Naive thymus-derived CD4-positive, alpha-beta T cell (primary cell): Measurements from ENCODE around the gene KCNAB1. TPM values are rescaled to one million over a fixed set of nuclear protein-coding genes. Genes with fewer than 3 reads are reported as not detected.

Experiments
- ATAC-seq: fragments of 150-1000 bp; cut with Tn5 transposase; 2 replicates; pipeline ENCODE4 v1.10.0; 2021; ENCODE audit warnings: mild to moderate bottlenecking, moderate library complexity
- CTCF ChIA-PET: fragments of 350-600 bp; sonication (Branson Sonifier 250); formaldehyde crosslinking; loops from one replicate; lab custom pipeline; 2021; ENCODE audit warnings: antibody characterized with exemption; lab: Charles Lee
- POLR2A ChIA-PET: fragments of 350-600 bp; sonication (Branson Sonifier 250); formaldehyde crosslinking; loops from one replicate; lab custom pipeline; 2021; ENCODE audit warnings: antibody characterized with exemption, inconsistent platforms; lab: Charles Lee
- DNase-seq, 9 donors: peaks; one replicate each; pipeline versions ENCODE4 v3.0.0 to v3.0.0-alpha.2; 2020 to 2022; ENCODE audit warnings: mixed read lengths in 1 of 9
- H3K27ac ChIP-seq: one replicate; pipeline ENCODE4 v1.7.0; 2013; ENCODE audit warnings: mild to moderate bottlenecking, low read depth, low read length, moderate library complexity
- H3K27me3 ChIP-seq, 2 donors: one replicate each; pipeline ENCODE4 v1.7.0; 2013; ENCODE audit warnings: low read length in 2 of 2, mild to moderate bottlenecking in 2 of 2, moderate library complexity in 2 of 2; ENCODE audit not compliant: control insufficient read depth in 2 of 2, insufficient read depth in 2 of 2
- H3K36me3 ChIP-seq, 3 experiments: 1 replicate in 2 of 3; 2 replicates in 1 of 3; pipeline ENCODE4 v1.7.0; 2013; ENCODE audit warnings: low read length in 3 of 3, mild to moderate bottlenecking in 3 of 3, moderate library complexity in 1 of 3; ENCODE audit not compliant: insufficient read depth in 3 of 3, control insufficient read depth in 2 of 3
- H3K4me1 ChIP-seq, 2 donors: one replicate each; pipeline ENCODE4 v1.7.0; 2013; ENCODE audit warnings: low read length in 2 of 2, mild to moderate bottlenecking in 2 of 2, moderate library complexity in 1 of 2; ENCODE audit not compliant: control insufficient read depth in 2 of 2, insufficient read depth in 2 of 2
- H3K4me3 ChIP-seq: 2 replicates; pipeline ENCODE4 v1.7.0; 2013; ENCODE audit warnings: mild to moderate bottlenecking, low read length
- H3K9me3 ChIP-seq, 3 experiments: 1 replicate in 2 of 3; 2 replicates in 1 of 3; pipeline ENCODE4 v1.7.0; 2013; ENCODE audit warnings: low read length in 3 of 3; ENCODE audit not compliant: control insufficient read depth in 2 of 3
- H3K27ac Mint-ChIP-seq, 9 donors: one replicate each; pipeline ENCODE4 v1.8.0; 2020 to 2022; ENCODE audit warnings: mixed read lengths in 9 of 9, mild to moderate bottlenecking in 8 of 9, moderate library complexity in 5 of 9, inconsistent platforms in 2 of 9
- H3K27me3 Mint-ChIP-seq, 5 donors: one replicate each; pipeline ENCODE4 v1.8.0; 2021 to 2022; ENCODE audit warnings: mixed read lengths in 5 of 5, mild to moderate bottlenecking in 1 of 5
- H3K36me3 Mint-ChIP-seq, 5 donors: one replicate each; pipeline ENCODE4 v1.8.0; 2020 to 2022; ENCODE audit warnings: mixed read lengths in 5 of 5, mild to moderate bottlenecking in 3 of 5, inconsistent platforms in 1 of 5
- H3K4me1 Mint-ChIP-seq, 7 donors: one replicate each; pipeline ENCODE4 v1.8.0; 2020 to 2022; ENCODE audit warnings: mixed read lengths in 7 of 7, mild to moderate bottlenecking in 3 of 7, inconsistent platforms in 1 of 7
- H3K4me3 Mint-ChIP-seq, 10 donors: one replicate each; pipeline ENCODE4 v1.8.0; 2020 to 2022; ENCODE audit warnings: mild to moderate bottlenecking in 10 of 10, mixed read lengths in 10 of 10, moderate library complexity in 6 of 10, inconsistent platforms in 2 of 10
- H3K9me3 Mint-ChIP-seq, 11 donors: one replicate each; pipeline ENCODE4 v1.8.0; 2020 to 2022; ENCODE audit warnings: mixed read lengths in 11 of 11, mild to moderate bottlenecking in 4 of 11, inconsistent platforms in 1 of 11, moderate library complexity in 1 of 11
- intact Hi-C, 2 donors: fragments of 100-400 bp; cut with micrococcal nuclease; formaldehyde crosslinking; loops; one replicate each; pipeline ENCODE4 v1.15.1; 2023
- polyA plus RNA-seq, 2 donors: library from polyadenylated mRNA; unstranded; fragments of 300-500 nt; fragmentation: Illumina TruSeq; gene quantifications; one replicate each; pipeline ENCODE4 v1.2.3, GENCODE V29; 2021
- total RNA-seq, 6 experiments: library from RNA in 5 of 6; stranded (reverse) in 5 of 6; gene quantifications; 1 replicate in 5 of 6; 2 replicates in 1 of 6; pipeline ENCODE4 v1.2.3 and lab custom pipeline; 2021 to 2026

KCNAB1 gene
- total and polyA plus RNA-seq, 7 experiments from 2014 or later: 0.09 to 0.17 TPM; not detected in 5

DNA sequence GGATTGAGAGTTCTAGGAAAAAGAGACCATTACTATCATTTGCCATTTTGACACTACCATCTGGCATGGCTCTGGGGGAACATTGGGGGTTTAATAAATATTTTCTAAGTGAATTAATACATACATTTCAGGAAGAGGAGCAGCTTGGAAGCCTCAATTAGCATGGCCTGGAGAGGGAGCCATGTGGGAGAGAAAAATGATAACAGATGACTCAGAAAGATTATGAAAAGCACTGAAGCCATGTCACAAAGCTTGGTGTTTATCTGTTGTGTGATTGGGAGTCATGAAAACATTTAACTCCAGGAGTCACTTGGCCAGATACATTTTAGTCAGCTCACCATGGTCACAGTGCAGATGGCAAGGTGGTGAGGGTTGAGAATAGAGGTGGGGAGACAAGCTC lies 313.5 kb downstream of the KCNAB1 start:
- H3K36me3 ChIP-seq: no peaks in the 10 kb centered on the region
- no peaks in the 10 kb centered on the region for H3K4me1 Mint-ChIP-seq
- intact Hi-C loops: no loop called here
- no peak for ATAC-seq
- H3K27ac ChIP-seq: no peak overlapping the region
- ChIA-PET POLR2A (no interaction called here), CTCF (no interaction called here)
- no peak overlapping the region for H3K4me3 ChIP-seq
- no peak overlapping the region for H3K27ac Mint-ChIP-seq
- H3K9me3 ChIP-seq: no peaks in the 10 kb centered on the region
- H3K36me3 Mint-ChIP-seq: no peaks in the 10 kb centered on the region
- no peaks in the 10 kb centered on the region for H3K27me3 ChIP-seq
- no peaks in the 10 kb centered on the region for H3K4me1 ChIP-seq
- H3K9me3 Mint-ChIP-seq: peaks cover 0 to 2% (median 0%) of the 10 kb centered on the region in 11 donors
- peaks cover 12 to 35% (median 17%) of the 10 kb centered on the region in 5 donors for H3K27me3 Mint-ChIP-seq
- DNase-seq: no peak
- H3K4me3 Mint-ChIP-seq: no peak overlapping the region

DNA sequence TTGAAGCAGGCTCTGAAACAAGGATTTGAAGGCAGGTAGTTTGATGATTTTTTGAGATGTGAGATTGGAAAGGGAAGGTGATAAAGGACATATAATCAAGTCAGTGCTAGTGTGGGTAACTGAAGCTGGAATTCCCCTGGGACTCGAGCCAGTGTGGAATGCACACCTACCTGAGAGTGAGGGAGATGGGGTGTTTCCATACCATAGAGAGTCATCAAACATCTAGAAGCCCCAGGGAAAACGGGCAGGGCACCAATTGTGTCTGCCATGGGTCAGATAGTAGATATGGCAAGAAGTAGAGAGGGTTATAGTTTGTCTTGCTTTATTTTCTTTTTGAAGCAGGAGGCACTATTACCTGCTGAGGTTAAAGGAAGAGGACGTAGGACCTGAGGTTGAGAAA lies 314.5 kb downstream of the KCNAB1 start:
- peaks cover 0 to 2% (median 0%) of the 10 kb centered on the region in 11 donors for H3K9me3 Mint-ChIP-seq
- Histone ChIP-seq H3K27ac (no peak overlapping the region), H3K36me3 (no peaks in the 10 kb centered on the region), H3K27me3 (no peaks in the 10 kb centered on the region), H3K4me1 (no peaks in the 10 kb centered on the region), H3K4me3 (no peak overlapping the region), H3K9me3 (no peaks in the 10 kb centered on the region)
- H3K4me3 Mint-ChIP-seq: no peak overlapping the region
- H3K27ac Mint-ChIP-seq: no peak overlapping the region
- intact Hi-C loops: no loop called here
- CTCF ChIA-PET: no interaction called here
- DNase-seq (no peak), ATAC-seq (no peak)
- H3K4me1 Mint-ChIP-seq: no peaks in the 10 kb centered on the region
- peaks cover 13 to 43% (median 25%) of the 10 kb centered on the region in 5 donors for H3K27me3 Mint-ChIP-seq
- POLR2A ChIA-PET: no interaction called here
- no peaks in the 10 kb centered on the region for H3K36me3 Mint-ChIP-seq

DNA sequence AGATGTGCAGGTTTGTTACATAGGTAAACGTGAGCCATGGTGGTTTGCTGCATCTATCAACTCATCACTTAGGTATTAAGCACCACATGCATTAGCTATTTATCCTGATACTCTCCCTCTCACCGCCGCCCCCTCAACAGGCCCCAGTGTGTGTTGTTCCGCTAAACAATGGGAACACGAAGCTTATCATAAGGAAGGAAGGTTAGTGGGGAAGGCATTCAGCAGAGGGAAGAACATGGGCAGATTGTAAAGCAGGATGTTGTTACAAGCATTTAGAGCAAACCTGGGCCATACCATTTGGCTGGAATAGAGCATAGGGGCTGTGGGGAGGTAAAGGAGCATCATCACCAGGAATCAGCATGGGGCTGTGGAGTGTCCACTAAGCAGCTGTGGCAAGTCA lies 322.7 kb downstream of the KCNAB1 start:
- ChIA-PET CTCF (interaction anchor here (1.2 to 1.5 kb wide), 2 partner anchors 14 to 67 kb away, joined by 3 read pairs; no protein-coding TSS in a partner anchor), POLR2A (no interaction called here)
- H3K4me1 ChIP-seq: no peaks in the 10 kb centered on the region
- DNase-seq (no peak), ATAC-seq (no peak)
- no peak overlapping the region for H3K27ac ChIP-seq
- H3K27me3 Mint-ChIP-seq: peaks cover 9 to 53% (median 13%) of the 10 kb centered on the region in 5 donors
- no peaks in the 10 kb centered on the region for H3K9me3 Mint-ChIP-seq
- H3K9me3 ChIP-seq: no peaks in the 10 kb centered on the region
- no peak overlapping the region for H3K4me3 Mint-ChIP-seq
- H3K36me3 ChIP-seq: no peaks in the 10 kb centered on the region
- H3K4me3 ChIP-seq: no peak overlapping the region
- intact Hi-C loops: no loop called here
- H3K27me3 ChIP-seq: no peaks in the 10 kb centered on the region
- peaks cover 0 to 2% (median 0%) of the 10 kb centered on the region in 7 donors for H3K4me1 Mint-ChIP-seq
- no peak overlapping the region for H3K27ac Mint-ChIP-seq
- no peaks in the 10 kb centered on the region for H3K36me3 Mint-ChIP-seq

DNA sequence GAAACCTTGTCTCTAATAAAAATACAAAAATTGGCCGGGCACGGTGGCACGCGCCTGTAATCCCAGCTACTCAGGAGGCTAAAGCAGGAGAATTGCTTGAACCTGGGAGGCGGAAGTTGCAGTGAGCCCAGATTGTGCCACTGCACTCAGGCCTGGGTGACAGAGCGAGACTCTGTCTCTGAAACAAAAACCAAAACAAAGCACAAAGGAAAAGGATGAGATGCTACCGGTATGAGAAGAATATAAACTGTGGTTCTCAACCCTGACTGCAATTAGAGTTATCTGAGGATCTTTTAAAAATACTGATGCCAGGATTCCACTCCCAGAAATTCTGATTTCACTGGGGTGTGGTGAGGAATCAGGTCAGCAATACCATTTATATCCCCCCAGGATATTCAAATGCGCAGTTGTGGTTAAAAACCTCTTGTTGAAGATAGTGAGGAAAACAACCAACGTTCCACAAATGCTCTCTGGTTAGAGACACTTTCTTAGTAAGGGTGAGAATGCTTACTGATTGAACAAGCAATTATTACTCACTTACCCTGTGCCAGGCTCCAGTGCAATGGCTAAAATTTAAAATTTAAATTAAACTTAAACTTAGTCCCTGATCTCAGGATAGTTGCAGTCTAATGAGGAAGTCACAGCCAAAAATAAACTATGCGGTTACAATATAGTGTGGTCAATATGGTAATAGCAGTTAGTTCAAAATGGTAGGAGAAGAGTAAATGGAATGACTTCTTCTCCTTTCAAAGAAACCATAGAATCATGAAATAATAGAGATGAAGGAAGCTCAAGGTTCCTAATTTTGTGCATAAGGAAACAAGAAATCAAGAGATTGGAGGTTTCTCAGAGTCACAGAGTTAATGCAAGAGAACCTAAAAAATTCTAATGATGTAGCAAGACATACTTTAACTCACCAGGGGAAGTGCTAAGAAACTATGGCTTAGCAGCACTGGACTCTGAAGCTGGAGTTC lies 325.0 kb downstream of the KCNAB1 start:
- H3K9me3 ChIP-seq: no peaks in the 10 kb centered on the region
- no peaks in the 10 kb centered on the region for H3K4me1 ChIP-seq
- Mint-ChIP-seq H3K9me3 (no peaks in the 10 kb centered on the region), H3K27me3 (peaks cover 0 to 60% (median 9%) of the 10 kb centered on the region in 5 donors), H3K4me3 (no peak overlapping the region), H3K36me3 (no peaks in the 10 kb centered on the region), H3K4me1 (peaks cover 0 to 2% (median 0%) of the 10 kb centered on the region in 7 donors), H3K27ac (no peak overlapping the region)
- intact Hi-C loops: no loop called here
- ATAC-seq (no peak), DNase-seq (no peak)
- no peak overlapping the region for H3K4me3 ChIP-seq
- H3K27ac ChIP-seq: no peak overlapping the region
- H3K27me3 ChIP-seq: no peaks in the 10 kb centered on the region
- ChIA-PET CTCF (no interaction called here), POLR2A (no interaction called here)
- no peaks in the 10 kb centered on the region for H3K36me3 ChIP-seq

DNA sequence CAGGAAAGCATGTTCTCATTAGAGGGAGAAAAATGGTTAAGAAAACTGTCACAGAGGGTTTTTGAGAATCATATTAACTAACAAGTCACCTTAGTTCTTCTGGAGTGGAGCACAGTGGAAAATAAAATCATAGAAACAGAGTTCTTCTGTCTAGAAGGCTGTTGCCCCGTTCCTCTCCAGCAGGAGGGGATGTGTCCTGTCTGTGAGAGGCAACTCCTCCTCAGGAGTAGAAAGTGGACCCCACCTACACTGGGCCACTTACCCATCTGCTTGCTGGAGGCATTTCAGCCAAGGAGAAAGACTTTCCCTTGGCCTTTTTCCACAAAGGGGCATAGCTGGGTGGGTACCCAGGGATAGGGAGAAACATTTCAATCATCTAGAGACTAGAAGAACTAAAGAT lies 327.9 kb downstream of the KCNAB1 start:
- Histone ChIP-seq H3K9me3 (no peaks in the 10 kb centered on the region), H3K4me3 (no peak overlapping the region), H3K27me3 (no peaks in the 10 kb centered on the region), H3K4me1 (no peaks in the 10 kb centered on the region), H3K36me3 (no peaks in the 10 kb centered on the region), H3K27ac (no peak overlapping the region)
- no peak overlapping the region for H3K27ac Mint-ChIP-seq
- POLR2A ChIA-PET: no interaction called here
- no peaks in the 10 kb centered on the region for H3K36me3 Mint-ChIP-seq
- no peaks in the 10 kb centered on the region for H3K9me3 Mint-ChIP-seq
- DNase-seq: peak in 6 of 9 donors; percentile 13 to 24 (median 18)
- peaks cover 8 to 52% (median 10%) of the 10 kb centered on the region in 5 donors for H3K27me3 Mint-ChIP-seq
- no peak overlapping the region for H3K4me3 Mint-ChIP-seq
- intact Hi-C loops: loop anchor here (1.0 to 2.0 kb wide), 5 partner anchors 36 to 689 kb away; no protein-coding TSS in a partner anchor
- peaks cover 0 to 2% (median 0%) of the 10 kb centered on the region in 7 donors for H3K4me1 Mint-ChIP-seq
- CTCF ChIA-PET: no interaction called here
- ATAC-seq: peak; percentile 50

DNA sequence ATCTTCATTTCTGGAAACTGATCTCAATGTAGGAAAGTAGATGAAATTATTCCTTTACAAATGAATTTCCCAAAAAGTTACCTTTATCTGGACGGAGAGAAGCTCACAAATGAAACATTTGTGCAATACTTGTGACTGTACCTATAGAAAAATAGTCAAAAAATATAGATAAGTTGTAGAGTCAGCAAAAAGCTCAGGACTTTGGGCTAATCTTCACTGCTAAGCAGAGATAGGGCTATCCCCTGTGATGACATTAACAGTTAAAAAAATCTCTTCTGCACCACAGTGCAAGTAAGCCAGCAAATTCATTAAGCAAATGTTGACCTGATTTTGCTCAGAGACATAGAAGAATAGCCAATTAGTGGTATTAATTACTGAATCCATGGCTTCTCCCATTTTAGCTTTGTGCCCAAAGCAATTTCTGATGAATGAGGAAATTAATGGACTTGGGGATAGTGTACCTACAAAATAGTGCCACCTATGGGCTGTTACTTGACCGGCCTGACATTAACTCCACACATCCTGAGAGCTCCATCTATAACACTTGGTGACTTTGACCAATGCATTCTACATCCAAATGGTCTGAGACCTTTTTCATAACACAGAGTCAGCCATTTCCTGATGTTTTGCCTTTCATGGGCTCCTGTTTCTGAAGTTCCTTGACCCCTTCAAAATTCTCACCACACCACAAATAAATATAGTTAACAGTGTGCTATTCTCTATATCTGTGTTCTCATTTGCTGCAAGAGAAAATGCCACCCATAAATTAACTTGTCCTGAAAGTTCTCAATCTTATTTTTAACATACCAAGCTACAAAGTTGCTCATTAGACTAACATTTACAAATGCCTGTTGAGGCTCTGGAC lies 329.6 kb downstream of the KCNAB1 start:
- no peak for ATAC-seq
- no peak overlapping the region for H3K4me3 Mint-ChIP-seq
- no peaks in the 10 kb centered on the region for H3K9me3 ChIP-seq
- no peaks in the 10 kb centered on the region for H3K27me3 ChIP-seq
- peaks cover 0 to 2% (median 0%) of the 10 kb centered on the region in 7 donors for H3K4me1 Mint-ChIP-seq
- H3K27me3 Mint-ChIP-seq: peaks cover 8 to 45% (median 9%) of the 10 kb centered on the region in 5 donors
- no peaks in the 10 kb centered on the region for H3K4me1 ChIP-seq
- CTCF ChIA-PET: interaction anchor here (0.7 to 1.2 kb wide), 5 partner anchors 9 to 619 kb away, joined by 3 to 4 read pairs (median 3); no protein-coding TSS in a partner anchor
- no peaks in the 10 kb centered on the region for H3K9me3 Mint-ChIP-seq
- no peak overlapping the region for H3K27ac ChIP-seq
- H3K27ac Mint-ChIP-seq: no peak overlapping the region
- intact Hi-C loops: loop anchor here (2.0 kb wide), 2 partner anchors 299 to 687 kb away; no protein-coding TSS in a partner anchor
- no peaks in the 10 kb centered on the region for H3K36me3 Mint-ChIP-seq
- no peaks in the 10 kb centered on the region for H3K36me3 ChIP-seq
- POLR2A ChIA-PET: interaction anchor here (0.7 to 1.0 kb wide), 2 partner anchors 35 to 96 kb away, joined by 3 read pairs; no protein-coding TSS in a partner anchor
- no peak overlapping the region for H3K4me3 ChIP-seq
- DNase-seq: no peak
